DMS114 treated with DMSO at 0.1 percent for 48 hours (cell line): ENCODE measurements around the gene VAMP3.
A peak's percentile ranks its signal among the peaks of the same experiment; 100 is the strongest.
"Not testable (repeated sequence)": the region's sequence is repeated elsewhere in the genome, so short reads cannot be mapped to it uniquely, and the experiment has no call there.

ENCODE experiments used
- DNase-seq: peaks from one replicate; lab custom pipeline; 2025; ENCODE audit not compliant: unreplicated experiment; lab: John Stamatoyannopoulos, UW

The VAMP3 gene

DNA sequence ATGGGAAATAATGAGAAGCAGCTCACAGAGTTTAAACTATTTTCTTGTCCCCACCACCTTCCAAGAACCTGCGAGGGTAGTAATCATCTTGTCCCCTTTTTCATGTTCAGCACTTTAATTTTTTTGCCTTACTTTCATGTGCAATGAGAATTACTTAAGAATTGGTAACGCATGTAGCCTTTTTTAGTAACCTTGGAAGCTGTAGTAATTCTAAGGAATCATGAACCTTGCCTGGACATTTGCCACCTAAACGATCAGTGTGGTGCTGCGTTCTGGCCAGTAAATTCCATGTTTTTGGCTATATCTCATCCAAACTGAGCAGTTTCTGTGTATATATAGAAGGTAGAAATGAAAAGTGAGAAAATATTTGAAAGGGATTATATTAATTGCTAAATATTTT lies 3.9 kb upstream of the VAMP3 start:
- DNase-seq = no peak

DNA sequence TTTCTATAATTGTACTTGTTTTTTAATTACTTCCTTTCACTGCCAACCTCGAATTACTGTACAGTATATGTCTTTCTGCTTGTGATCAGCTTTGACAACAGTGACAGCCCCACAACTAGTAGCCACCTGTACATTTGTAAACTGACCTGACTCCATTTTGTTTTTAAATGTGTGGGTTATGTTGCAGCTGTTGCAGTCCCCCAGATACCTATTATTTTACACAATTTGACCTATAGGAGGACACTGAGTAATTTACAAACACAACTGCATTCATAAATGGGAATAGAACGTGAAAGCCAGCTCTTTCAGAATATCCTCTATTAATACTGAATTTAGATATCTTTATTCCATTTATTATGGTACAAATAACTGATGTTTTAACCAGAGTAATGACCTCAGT lies 2.5 kb upstream of the VAMP3 start:
- DNase-seq = no peak

DNA sequence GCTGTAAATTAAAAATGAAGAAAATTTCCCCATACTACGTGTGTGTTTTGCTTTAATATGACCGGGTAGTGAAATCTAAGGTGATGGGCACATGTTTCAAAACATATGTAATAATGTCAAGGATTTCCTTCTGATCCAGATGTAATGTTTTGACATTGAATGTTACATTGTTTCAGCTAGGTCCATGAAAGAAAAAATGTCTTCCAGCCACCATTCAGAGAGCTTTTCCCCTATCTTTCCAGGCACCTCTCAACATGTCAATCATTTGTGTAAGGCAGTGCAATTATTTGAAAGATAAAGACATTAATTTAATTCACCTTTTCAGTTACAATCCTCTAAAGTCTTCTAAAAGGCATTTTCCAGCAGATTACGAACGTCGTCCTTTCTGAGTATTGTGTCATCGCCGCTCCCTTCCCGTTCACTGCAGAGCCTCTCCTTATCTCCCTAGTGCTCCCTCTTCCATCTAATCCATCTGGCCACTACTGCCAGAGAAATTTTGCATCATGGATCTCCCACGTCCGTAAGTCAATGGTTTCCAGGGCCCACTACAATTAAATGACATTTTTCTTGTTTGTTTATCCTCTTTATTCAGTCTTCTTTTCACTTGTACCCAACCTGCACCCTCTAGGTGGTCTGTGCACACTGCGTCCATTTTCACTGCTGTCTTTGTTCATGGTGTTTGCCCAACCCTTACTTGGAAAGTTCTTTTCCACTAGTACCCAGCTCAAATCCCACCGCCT lies 1.3 kb upstream of the VAMP3 start:
- no peak for DNase-seq

DNA sequence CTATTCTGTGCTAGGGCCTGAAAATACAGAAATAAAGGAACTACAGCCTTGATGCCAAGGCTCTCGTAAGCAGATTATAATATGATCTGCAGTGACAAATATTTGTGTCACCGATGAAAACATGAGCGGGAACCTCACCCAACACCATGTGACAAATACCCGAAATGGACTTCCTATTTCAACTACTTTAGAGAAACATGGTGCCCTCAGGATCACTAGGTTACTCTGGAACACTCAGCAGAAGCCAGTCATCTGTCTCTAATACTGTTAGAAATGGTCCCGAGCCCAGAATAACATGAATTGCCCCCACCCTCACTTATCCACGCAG lies 463 bp upstream of the VAMP3 start:
- DNase-seq = no peak

DNA sequence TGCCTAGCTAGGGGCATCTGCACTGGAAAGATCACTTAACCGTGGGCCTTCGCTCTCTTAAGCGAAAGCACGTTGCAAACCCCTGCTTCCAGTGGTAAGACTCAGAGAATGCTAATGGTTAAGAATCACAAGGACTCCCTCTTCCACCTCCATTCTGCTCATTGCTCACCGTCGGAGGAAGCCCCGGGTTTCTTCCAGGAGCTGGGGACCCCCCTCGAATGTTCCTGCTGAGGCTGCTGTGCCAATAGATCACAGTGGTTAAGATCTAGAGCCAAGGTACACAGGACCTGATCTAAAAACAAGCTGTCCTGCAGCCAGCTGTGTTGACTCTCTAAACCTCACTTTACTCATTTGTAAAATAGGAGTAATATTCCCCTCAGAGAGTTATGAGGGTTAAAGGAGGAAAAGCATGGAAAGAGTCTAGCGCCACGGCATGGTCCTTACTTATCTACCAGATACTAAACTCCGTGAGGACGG lies 765 bp downstream of the VAMP3 start:
- no peak for DNase-seq

DNA sequence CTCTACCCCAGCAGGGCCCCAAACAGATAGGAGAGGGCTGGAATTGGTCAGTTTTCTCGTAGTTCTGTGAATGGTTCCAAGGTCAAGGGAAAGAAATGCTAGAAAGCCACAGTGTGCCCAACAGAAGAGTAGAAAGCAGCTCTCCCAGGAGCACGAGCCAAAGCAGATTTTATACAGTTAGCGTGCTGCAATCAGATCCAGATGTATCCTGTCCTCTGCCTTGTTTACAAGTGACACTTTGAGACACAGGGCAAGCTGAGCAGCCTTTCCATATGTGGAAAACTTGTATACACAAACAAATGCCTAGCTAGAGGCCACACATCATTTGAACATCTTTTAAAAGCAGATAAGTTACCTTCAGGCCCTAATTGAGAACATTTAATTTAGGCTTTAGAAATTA lies 6.5 kb downstream of the VAMP3 start:
- DNase-seq = no peak

DNA sequence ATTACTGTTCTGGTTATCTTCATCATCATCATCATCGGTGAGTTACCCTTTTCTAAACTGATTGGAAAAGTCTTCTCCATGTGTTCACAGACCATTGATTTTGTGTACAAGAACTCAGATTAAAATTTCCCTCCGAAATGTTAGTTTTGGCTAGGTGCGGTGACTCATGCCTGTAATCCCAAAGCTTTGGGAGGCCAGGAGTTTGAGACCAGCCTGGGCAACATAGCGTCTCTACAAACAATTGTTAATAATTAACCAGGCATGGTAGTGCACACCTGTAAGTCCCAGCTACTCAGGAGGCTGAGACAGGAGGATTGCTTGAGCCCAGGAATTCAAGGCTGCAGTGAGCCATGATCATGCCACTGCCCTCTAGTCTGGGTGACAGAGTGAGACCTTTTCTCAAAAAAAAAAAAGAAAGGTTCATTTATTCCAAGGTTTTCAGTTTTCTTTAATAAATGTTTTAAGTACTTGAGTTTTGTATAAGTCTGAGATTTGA lies 7.1 kb downstream of the VAMP3 start:
- no peak for DNase-seq

DNA sequence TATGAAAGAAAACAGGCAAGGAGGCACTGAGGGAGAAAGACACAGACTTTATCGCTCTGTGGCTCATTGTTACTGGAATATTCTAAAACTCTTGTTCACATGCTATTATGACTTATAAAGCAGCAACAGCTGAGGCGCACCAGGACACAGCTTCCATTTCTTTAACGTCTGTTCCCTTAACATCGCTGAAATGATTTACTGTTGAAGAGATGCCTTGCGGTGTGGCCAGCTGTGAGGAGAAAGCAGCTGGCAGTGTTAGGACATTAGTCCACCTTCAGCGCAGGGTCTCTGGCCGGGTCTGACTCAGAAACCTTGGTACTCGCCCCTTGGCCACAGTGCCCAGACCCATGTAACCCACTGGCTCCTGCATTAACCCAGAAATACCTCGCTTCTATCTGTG lies 9.9 kb downstream of the VAMP3 start:
- DNase-seq = no peak

DNA sequence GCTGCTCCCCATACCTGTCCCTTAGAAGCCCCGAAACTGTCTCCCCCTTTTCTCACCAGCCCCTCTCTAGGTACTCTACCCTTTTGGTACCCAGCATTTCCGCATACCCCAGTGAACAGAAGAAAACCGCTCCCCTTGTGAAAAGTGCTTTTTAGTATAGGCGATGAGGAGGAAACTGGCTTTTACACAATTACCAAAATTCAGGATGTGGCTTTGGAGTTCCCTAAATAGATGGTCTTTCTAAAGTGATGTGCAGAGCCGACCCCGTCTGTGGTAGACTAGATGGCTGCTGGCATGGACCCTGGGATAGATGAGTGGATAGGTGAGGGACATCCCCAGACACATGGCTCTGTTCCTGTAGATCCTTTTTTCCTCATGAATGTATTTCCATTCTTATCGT lies 10.4 kb downstream of the VAMP3 start:
- no peak for DNase-seq

DNA sequence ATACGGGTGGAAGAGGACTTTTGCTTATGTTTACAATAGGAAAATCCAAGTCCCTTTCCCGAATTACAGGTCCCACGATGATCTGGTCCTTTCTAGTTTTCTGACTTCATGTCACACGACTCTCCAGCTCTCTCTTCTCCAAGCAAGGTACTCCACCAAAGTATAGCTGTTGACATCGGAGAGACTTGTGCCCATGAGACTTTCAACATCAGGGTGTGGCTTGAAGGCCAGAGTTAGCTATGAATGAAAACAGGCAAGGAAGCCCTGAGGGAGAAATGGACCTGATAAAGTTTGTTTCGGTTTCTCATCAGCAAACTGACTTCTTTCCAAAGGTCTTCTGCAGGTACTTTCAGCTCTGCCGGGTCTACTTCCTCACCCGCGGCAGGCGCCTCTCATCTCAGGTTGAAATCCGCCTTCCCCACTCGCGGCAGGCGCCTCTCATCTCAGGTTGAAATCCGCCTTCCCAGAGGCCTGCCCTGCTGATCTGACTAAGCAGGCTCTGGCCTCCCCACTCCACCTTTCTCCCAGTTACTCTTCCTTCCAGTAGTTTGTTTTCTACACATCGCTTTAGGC lies 10.9 kb downstream of the VAMP3 start:
- DNase-seq = no peak

DNA sequence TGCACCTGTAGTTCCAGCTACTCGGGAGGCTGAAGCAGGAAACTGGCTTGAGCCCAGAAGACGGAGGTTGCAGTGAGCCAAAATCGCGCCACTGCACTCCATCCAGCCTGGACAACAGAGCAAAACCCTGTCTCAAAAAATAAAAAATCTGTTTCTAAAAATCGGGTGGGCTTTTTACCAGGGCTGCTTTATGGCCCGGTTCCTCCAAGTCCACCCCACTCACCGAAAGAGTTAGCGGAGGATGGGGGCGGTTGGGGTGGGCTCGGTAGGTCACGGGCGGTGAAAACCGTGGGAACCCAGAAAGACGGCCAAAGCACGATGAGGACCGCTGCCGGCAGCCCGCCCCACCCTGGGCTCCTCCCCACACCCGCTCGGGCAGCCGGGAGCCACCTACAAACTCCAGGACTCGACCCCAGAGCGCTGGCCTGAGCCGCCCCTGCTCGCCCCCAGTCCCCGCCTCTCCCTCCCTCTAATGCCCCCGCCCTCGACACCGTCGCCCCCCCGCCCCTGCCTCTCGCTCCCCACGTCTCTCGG lies 12.1 kb downstream of the VAMP3 start:
- peak; percentile 44 for DNase-seq

DNA sequence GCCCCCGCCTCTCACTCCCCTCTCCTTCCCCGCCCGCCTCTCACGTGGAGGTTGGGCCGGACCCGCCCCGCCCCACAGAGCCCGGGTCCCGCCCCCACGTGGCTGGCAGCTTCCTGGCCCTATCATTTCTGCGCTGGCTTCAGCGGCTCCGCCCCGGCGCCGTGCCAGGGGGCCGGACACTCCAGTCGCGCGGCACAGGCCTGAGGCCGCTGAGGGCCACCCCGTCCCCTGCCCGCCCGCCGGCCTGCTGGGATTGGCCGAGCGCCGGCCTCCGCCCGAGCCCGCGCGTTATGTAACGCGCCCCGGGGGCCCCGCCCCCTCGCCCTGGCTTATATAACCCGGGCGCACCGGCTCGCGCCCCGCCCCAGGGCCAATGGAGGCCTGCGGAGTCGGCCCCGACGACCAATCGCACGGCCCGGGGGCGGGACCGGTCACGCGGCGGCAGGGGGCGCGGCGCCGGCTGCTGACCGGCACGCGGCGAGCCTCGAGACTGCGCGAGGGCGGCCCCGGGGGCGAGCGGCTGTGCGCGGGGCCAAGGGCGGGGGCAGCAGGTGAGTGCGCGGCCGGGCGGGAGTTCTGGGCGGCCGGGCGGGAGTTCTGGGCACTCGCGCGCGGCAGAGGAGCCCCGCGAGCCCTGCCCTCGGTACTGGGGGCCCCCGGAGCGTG lies 12.9 kb downstream of the VAMP3 start, which contains the start of gene PER3:
PER3 (plus strand) TSS at position 466 of the 666 bp plus-strand sequence. CDS start 587 bp downstream, outside the sequence.
- DNase-seq = peak; percentile 93

DNA sequence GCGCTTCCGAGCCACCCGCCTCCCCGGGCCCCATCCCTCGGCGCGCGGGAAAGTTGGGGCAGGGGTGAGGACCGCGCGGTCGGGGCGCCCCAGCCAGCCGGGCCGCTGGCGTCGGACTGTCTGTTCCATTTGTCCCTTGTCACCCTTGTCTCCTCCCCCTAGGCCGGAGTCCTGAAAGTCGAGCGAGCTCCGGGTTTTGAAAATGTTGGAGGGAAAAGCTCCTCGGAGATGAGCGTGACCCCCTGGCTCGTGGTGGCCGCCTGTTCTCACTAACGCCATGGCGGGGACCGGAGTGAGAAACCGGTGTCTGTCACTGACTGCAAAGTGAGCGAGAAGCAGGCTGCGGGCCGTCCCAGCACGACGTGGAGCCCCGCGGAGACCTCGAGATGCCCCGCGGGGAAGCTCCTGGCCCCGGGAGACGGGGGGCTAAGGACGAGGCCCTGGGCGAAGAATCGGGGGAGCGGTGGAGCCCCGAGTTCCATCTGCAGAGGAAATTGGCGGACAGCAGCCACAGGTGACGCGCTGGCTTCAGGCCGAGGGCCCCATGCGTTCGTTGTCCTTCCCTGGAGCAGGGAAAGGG lies 13.5 kb downstream of the VAMP3 start:
- no peak for DNase-seq

DNA sequence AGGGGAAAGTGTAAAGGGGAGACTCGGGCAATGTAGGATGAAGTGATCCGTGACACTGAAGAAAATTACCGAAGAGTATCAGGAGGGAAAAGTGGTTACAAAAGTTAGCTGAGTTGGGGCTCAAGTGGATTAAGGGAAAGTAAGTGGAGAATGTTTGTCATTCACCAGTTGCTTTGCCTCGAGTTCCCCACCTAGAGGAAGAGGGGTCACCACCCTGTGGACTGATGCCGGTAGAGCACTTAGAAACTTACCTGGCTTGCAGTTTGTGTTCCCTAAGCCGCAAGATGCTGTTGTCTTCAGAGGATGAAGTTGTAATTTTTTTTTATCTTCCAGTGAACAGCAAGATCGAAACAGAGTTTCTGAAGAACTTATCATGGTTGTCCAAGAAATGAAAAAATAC lies 14.0 kb downstream of the VAMP3 start:
- DNase-seq = no peak

DNA sequence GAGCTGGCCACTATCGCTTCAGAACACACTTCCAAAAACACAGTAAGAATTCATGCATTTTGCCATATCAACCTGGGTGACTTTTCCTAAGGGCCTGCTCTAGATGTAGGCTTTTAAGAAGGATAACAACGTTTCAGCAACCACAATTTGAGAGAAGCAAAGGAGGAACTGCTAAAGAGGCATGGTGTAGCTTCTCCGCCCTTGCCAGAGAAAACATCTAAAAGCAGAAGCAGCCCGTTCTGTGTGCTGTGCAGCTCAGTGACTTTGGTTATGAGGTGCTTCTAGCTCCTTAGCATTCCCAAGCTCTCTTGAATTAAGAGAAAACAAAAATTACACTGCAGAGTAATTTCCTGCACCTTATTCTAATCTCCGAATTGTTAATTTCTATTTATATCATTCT lies 15.7 kb downstream of the VAMP3 start:
- no peak for DNase-seq

DNA sequence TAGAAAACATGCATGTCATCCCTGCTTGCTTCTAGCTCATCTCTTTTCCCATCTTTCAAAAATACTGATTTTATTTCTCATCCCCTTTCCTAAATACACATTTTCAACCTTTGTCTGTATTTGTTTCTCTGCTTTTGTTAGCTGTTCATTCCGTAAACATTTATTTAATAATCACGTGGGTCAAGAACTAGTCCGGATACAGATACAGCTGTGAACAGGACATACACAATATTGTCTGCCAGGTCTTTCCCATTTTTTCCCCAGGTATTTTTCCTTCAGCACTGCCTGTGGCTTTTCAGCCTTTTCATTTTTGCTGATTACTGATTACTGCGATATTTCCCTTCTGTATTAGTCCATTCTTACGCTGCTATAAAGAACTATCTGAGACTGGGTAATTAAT lies 18.7 kb downstream of the VAMP3 start:
- no peak for DNase-seq

DNA sequence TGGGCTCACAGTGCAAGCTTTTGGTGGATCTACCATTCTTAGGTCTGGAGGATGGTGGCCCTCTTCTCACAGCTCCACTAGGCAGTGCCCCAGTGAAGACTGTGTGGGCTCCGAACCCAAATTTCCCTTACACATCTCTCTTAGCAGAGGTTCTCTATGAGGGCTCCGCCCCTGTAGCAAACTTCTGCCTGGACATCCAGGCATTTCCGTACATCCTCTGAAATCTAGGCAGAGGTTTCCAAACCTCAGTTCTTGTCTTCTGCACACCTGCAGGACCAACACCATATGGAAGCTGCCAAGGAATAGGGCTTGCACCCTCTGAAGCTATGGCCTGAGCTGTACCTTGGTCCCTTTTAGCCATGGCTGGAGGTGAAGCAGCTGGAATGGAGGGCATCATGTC lies 19.9 kb downstream of the VAMP3 start:
- not testable (repeated sequence) for DNase-seq

DNA sequence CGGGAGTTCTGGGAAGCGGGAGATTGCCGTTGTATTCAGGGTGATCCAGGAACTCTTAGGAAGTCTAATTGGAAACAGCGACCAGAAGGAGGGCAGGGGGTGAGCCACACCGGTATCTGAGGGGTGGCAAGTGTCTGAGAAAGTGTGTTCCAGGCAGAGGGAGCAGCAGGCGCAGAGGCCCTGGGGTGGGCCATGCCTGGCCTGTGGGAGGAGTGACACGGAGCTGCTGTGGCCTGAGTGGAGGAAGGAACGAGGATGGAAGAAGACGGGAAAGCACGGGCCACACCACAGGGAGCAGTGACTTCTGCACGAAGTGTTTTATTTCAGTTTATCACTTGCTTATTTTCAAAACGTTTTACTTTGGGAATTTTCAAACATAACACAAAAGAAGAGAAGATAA lies 24.3 kb downstream of the VAMP3 start:
- DNase-seq = no peak

DNA sequence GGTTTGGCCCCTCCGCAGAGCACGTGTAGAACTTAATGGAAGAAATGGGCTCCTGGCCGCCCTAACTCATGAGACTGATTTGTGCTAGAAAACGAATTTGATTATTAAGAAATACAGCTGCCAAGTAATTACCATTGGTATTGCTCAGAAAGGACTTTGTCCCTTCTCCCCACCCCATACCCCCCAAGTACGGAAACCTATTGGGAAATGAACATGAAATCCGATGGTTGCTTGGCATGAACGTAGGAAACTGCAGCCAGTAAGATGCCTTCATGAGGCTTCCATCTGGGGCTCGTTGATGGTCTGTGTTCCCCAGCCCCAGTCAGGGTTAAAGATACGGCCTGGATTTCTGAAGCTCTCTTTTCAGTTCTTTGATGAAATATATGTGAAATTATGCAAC lies 34.4 kb downstream of the VAMP3 start:
- DNase-seq = no peak

DNA sequence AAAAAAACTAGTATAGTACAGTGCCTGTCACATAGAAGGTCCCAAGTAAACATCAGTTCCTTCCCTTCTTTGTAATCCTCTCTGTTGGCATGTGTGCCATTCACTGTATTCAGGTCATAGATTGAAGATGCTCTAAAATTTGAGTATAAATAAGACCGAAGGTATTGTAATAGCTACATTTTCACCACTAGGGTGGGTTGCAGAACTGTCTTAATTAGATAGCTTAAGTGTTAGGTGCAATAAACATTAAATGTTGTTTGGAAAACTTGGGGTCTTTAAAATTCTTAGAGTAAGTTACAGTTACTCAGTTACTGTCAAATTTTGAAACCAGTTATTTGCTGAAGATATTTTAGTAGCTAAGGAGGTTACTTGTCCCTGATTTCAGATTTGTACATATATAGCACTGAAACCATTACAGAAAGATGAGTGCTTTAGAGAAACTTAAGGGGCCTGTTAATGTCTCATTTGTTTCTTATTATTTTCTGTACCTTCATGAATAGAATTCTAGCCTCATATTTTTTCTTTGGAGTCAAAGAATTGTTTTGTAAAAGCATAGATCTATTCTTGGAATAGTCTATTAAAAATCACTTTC lies 37.3 kb downstream of the VAMP3 start:
- DNase-seq = peak; percentile 19

DNA sequence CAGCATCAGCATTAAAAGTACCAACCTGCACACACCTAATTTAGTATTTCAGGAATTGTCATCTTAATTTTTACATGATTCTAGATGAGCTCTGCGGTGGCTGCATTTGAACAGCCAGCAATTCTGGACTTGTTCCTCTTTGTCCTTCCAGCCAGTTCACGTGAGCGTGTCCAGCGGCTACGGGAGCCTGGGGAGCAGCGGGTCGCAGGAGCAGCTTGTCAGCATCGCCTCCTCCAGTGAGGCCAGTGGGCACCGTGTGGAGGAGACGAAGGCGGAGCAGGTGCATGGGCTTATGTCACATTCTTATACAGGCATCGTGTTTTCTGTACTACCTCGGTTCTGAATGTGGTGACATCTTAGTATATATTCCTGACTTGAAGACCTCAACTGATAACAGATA lies 38.6 kb downstream of the VAMP3 start:
- DNase-seq = no peak
